SU-DHL-6 (cell line): Measurements from ENCODE around the gene NAA60.
"Not testable (repeated sequence)": the region's sequence is repeated elsewhere in the genome, so short reads cannot be mapped to it uniquely, and the experiment has no call there.

Experiments used
- H2AFZ ChIP-seq: fragments of 200-600 bp; sonication (generic); 2 replicates; pipeline ENCODE4 v1.6.1; 2014; ENCODE audit warnings: low read depth, mild to moderate bottlenecking, moderate library complexity, mixed read lengths, antibody characterized with exemption, low read length; ENCODE audit not compliant: severe bottlenecking
- H3F3A ChIP-seq: fragments of 200-600 bp; shearing (Covaris generic); 2 replicates; pipeline ENCODE4 v1.6.0; 2016; ENCODE audit warnings: antibody characterized with exemption, mild to moderate bottlenecking; ENCODE audit not compliant: insufficient read depth
- H3K27ac ChIP-seq: fragments of 200-600 bp; sonication (generic); 2 replicates; pipeline ENCODE4 v1.5.1; 2016; ENCODE audit warnings: low read depth, mild to moderate bottlenecking, low read length, moderate library complexity, mixed read lengths
- H3K27me3 ChIP-seq: fragments of 200-600 bp; sonication (generic), shearing (Covaris generic); 2 replicates; pipeline ENCODE4 v1.6.0; 2014; ENCODE audit warnings: mild to moderate bottlenecking, low read length
- H3K36me3 ChIP-seq: fragments of 200-600 bp; sonication (generic); 2 replicates; pipeline ENCODE4 v1.6.1; 2014; ENCODE audit warnings: mild to moderate bottlenecking, low read length, mixed read lengths
- H3K4me2 ChIP-seq: fragments of 300-600, 200-600 bp; shearing (Covaris generic), sonication (generic); 2 replicates; pipeline ENCODE4 v1.6.0; 2014; ENCODE audit warnings: low read length, low read depth, mild to moderate bottlenecking; ENCODE audit not compliant: poor library complexity, severe bottlenecking
- H3K4me3 ChIP-seq: fragments of 200-600 bp; sonication (generic); 2 replicates; pipeline ENCODE4 v1.5.1; 2014; ENCODE audit warnings: antibody characterized with exemption, low read length, mild to moderate bottlenecking, mixed read lengths; ENCODE audit not compliant: insufficient read depth, poor library complexity, severe bottlenecking
- H3K79me2 ChIP-seq: fragments of 200-600 bp; sonication (generic); 2 replicates; pipeline ENCODE4 v1.6.1; 2014; ENCODE audit warnings: mild to moderate bottlenecking, low read length, moderate library complexity; ENCODE audit not compliant: insufficient read depth
- H3K9ac ChIP-seq: fragments of 200-600 bp; sonication (generic); 2 replicates; pipeline ENCODE4 v1.7.0; 2014; ENCODE audit warnings: mild to moderate bottlenecking, low read length
- H3K9me2 ChIP-seq: fragments of 200-600 bp; sonication (generic); replicated peaks from 2 replicates; pipeline ENCODE4 v1.6.1; 2014; ENCODE audit warnings: low read length; ENCODE audit not compliant: insufficient read depth
- H3K9me3 ChIP-seq: fragments of 200-600 bp; sonication (generic); 2 replicates; pipeline ENCODE4 v1.6.1; 2014; ENCODE audit warnings: low read length, mixed read lengths; ENCODE audit not compliant: insufficient read depth
- H4K20me1 ChIP-seq: fragments of 200-600 bp; sonication (generic); 2 replicates; pipeline ENCODE4 v1.6.1; 2014; ENCODE audit warnings: low read depth, mild to moderate bottlenecking, antibody characterized with exemption, low read length, moderate library complexity, mixed read lengths
- EZH2phosphoT487 ChIP-seq: fragments of 200-600 bp; sonication (generic), shearing (Covaris generic); conservative IDR thresholded peaks from 2 replicates; pipeline ENCODE4 v1.6.1; 2018; ENCODE audit warnings: mild to moderate bottlenecking, antibody characterized with exemption, low read length, moderate library complexity, mixed read lengths
- TF ChIP-seq, protein P1 (sequence below): fragments of 200-600 bp; sonication (generic); IDR thresholded peaks from one replicate; pipeline ENCODE4 v1.5.1; 2017; ENCODE audit warnings: antibody characterized with exemption, mild to moderate bottlenecking, low read length, moderate library complexity; ENCODE audit not compliant: insufficient read depth, poor library complexity, severe bottlenecking

Gene NAA60

DNA sequence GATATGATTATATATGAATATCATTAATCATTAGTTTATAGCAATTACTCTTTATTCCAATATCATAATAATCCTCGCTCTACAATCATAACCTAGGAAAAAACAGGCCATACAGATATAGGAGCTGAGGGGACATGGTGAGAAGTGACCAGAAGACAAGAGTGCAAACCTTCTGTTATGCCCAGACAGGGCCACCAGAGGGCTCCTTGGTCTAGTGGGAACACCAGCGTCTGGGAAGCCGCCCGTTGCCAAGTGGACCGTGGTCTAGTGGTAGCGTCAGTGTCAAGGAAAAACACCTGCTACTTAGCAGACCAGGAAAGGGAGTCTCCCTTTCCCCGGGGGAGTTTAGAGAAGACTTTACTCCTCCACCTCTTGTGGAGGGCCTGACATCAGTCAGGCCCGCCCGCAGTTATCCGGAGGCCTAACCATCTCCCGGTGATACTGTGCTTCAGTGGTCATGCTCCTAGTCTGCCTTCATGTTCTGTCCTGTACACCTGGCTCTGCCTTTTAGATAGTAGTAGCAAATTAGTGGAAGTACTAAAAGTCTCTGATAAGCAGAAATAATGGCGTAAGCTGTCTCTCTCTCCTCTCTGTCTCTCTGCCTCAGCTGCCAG lies 83.8 kb downstream of the NAA60 start:
- not testable (repeated sequence) for H3K9me2 ChIP-seq, H3K9ac ChIP-seq, H3K79me2 ChIP-seq, H3K4me3 ChIP-seq, H3K4me2 ChIP-seq, H4K20me1 ChIP-seq, H2AFZ ChIP-seq, H3K27ac ChIP-seq, H3F3A ChIP-seq, H3K27me3 ChIP-seq, H3K36me3 ChIP-seq, H3K9me3 ChIP-seq
- TF ChIP-seq, protein P1, sequence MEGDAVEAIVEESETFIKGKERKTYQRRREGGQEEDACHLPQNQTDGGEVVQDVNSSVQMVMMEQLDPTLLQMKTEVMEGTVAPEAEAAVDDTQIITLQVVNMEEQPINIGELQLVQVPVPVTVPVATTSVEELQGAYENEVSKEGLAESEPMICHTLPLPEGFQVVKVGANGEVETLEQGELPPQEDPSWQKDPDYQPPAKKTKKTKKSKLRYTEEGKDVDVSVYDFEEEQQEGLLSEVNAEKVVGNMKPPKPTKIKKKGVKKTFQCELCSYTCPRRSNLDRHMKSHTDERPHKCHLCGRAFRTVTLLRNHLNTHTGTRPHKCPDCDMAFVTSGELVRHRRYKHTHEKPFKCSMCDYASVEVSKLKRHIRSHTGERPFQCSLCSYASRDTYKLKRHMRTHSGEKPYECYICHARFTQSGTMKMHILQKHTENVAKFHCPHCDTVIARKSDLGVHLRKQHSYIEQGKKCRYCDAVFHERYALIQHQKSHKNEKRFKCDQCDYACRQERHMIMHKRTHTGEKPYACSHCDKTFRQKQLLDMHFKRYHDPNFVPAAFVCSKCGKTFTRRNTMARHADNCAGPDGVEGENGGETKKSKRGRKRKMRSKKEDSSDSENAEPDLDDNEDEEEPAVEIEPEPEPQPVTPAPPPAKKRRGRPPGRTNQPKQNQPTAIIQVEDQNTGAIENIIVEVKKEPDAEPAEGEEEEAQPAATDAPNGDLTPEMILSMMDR, result peak; percentile 39

DNA sequence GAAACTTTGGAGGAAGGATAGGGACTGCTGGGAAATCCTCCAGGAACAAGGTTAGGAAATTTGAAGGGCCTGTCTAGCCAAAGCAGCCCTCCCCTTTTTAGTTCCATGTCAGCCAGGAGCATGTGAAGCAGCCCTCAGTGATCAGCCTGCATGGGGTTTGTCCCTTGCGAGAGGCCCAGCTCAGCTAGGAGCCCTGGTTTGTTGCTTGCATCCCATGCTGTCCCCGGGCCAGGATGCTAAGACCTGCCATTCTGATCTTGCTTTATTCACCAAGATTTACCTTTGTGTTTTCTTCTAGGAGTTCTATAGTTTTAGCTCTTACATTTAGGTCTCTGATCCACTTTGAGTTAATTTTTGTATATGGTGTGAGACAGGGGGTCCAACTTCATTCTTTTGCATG lies 84.9 kb downstream of the NAA60 start:
- Histone ChIP-seq H3K4me2 (no peak overlapping the region), H3K27ac (no peak overlapping the region), H3K36me3 (no peaks in the 10 kb centered on the region), H4K20me1 (no peaks in the 10 kb centered on the region), H2AFZ (no peak overlapping the region), H3K79me2 (no peaks in the 10 kb centered on the region), H3K9ac (no peak overlapping the region), H3K9me3 (no peaks in the 10 kb centered on the region), H3K4me3 (no peak overlapping the region), H3F3A (peaks cover 5% of the 10 kb centered on the region; the same call in 1 of the 2 replicates), H3K9me2 (no peaks in the 10 kb centered on the region), H3K27me3 (no peaks in the 10 kb centered on the region)
- TF ChIP-seq, protein P1, result no peak
- no peak for TF ChIP-seq EZH2phosphoT487

DNA sequence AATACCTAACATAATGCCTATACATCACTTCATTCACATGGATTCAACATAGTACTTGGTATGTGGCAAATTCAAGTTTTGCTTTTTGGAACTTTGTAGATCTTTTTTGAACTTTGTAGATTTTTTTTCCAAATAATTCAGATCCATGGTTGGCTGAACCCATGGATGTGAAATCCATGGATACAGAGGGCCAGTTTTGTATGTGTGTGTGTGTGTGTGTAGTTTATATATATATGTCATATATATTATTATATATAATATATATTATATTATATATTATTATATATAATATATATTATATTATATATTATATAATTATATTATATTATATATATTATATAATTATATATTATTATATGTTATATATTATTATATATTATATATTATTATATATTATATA lies 85.7 kb downstream of the NAA60 start:
- no peak overlapping the region for H3K27ac ChIP-seq
- no peak overlapping the region for H3K9ac ChIP-seq
- no peaks in the 10 kb centered on the region for H3K79me2 ChIP-seq
- H3K4me2 ChIP-seq, result no peak overlapping the region
- H3K4me3 ChIP-seq, result no peak overlapping the region
- no peak overlapping the region for H2AFZ ChIP-seq
- H3K27me3 ChIP-seq, result no peaks in the 10 kb centered on the region
- no peak for TF ChIP-seq EZH2phosphoT487
- H3K9me2 ChIP-seq, result no peaks in the 10 kb centered on the region
- H3K9me3 ChIP-seq, result no peaks in the 10 kb centered on the region
- H3K36me3 ChIP-seq, result no peaks in the 10 kb centered on the region
- H3F3A ChIP-seq, result peaks cover 5% of the 10 kb centered on the region; the same call in 1 of the 2 replicates
- H4K20me1 ChIP-seq, result no peaks in the 10 kb centered on the region

DNA sequence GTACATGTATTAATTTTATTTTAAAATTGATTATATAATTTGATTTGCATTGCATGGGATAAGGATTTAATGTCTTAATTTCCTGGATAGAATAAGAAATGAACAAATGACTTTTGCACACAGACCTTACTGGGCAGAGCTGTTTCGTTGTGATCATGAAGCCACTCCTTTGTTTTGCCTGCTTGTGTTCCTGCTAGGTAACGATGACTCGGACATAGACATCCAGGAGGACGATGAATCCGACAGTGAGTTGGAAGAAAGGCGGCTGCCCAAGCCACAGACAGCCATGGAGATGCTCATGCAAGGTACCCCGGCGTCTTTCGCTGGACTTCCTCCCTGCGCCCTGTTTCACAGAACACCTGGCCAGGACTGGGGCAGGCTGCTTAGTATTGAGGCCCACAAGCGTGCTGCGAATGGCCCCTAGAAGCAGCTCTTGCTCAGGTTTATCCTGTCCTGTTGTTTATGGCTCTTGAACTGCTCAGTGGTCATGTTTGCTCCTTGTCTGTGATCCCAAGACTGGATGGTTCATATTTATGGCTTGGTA lies 87.0 kb downstream of the NAA60 start:
- TF ChIP-seq, protein P1, result no peak
- TF ChIP-seq EZH2phosphoT487, result no peak
- Histone ChIP-seq H3F3A (peaks cover 5% of the 10 kb centered on the region; the same call in 1 of the 2 replicates), H3K4me3 (no peak overlapping the region), H3K9ac (no peak overlapping the region), H3K27me3 (no peaks in the 10 kb centered on the region), H4K20me1 (no peaks in the 10 kb centered on the region), H3K36me3 (no peaks in the 10 kb centered on the region), H3K27ac (no peak overlapping the region), H3K9me2 (no peaks in the 10 kb centered on the region), H3K9me3 (no peaks in the 10 kb centered on the region), H3K4me2 (no peak overlapping the region), H2AFZ (no peak overlapping the region), H3K79me2 (no peaks in the 10 kb centered on the region)
